Measurements from ENCODE around the gene SCLY.
"Not testable (repeated sequence)": the region's sequence is repeated elsewhere in the genome, so short reads cannot be mapped to it uniquely, and the experiment has no call there.

SCLY gene

DNA sequence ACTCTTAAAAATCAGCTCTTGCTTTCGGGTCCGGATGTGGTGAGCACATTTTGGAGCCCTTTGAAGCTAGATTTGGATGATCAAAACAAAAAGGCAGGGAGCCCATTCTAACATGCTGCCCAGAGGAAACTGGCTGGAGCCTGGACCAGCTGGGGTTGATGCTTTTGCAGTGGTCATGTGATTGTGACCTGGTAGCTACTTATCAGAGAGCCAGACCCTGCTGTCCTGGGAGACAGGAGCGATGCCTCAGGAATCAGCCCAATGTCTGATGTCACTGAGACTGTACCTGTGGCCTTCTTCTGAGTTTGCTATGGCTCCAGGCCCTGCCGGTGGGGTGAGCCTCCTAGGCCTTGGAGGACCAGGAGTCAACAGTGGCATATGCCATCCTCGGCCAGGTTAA, 18.7 kb upstream of the SCLY start:
- DNase-seq = no peak

GRCh38 chr2:238042849-238043584, 17.8 kb upstream of the SCLY start:
- DNase-seq = no peak

- DNase-seq = no peak
Observed at GRCh38 chr2:238043851-238044250, 16.9 kb upstream of the SCLY start.

DNA sequence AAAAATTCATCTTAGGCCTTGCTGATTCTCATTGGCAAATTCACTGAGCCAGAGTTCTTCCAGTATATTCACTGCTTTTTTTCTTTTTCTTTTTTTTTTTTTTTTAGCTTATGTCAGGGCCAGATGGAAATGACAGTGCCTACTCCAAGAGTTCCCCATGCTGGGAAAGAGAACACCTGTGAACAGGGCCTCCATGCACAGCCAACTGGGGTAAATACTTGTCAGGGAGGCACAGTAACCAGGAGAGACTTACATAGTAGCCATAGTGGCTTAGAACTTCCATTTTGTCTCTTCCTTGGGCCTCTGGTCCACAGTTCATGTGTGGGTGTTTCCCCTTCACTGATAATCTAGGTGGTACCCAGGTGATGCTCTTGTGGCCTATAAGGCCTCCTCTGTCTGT, 15.2 kb upstream of the SCLY start:
- no peak for DNase-seq

DNA sequence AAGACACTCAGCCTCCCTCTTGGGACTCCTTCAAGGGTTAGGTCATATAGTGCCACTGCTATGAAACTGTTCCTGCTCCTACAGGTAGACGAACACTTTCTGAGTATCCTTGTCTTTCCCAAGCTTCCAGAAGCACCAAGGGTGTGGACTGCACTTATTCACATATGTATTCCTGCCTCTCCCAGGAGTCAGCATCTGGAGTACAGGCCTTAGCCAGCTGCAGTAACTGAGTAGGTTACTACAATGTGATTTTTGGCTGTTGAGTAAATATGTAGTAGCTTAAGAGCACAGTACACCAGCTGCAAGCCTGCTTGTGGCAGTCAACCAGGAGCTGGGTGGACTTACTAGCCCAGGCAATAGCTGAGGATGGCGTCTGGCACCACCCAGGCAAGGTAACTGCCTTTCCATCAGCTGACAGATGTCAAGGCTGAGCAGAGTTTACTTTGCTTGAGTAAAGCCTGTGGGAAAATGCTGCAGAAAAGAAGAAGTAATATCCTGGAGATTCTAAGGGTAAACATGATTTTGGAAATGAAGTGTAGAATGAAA, 14.0 kb upstream of the SCLY start:
- no peak for DNase-seq

GRCh38 chr2:238053191-238053776, 7.5 kb upstream of the SCLY start:
- DNase-seq = peak; percentile 10

DNA sequence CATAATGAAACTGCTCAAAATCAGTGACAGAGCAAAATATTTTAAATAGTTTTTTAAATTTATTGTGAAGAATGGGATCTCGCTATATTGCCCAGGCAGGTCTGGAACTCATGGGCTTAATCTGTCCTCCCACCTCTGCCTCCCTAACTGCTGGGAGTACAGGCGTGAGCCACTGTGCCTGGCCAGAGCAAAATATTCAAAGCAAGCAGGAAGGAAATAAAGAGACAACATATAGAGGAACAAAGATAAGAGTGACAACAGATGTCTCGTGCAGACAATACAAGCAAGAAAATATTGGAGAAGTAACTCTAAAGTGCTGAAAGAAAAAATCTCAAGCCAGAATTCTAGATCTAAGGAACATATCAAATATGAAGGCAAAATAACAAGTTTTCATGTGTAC, 5.0 kb upstream of the SCLY start:
- DNase-seq = no peak

DNA sequence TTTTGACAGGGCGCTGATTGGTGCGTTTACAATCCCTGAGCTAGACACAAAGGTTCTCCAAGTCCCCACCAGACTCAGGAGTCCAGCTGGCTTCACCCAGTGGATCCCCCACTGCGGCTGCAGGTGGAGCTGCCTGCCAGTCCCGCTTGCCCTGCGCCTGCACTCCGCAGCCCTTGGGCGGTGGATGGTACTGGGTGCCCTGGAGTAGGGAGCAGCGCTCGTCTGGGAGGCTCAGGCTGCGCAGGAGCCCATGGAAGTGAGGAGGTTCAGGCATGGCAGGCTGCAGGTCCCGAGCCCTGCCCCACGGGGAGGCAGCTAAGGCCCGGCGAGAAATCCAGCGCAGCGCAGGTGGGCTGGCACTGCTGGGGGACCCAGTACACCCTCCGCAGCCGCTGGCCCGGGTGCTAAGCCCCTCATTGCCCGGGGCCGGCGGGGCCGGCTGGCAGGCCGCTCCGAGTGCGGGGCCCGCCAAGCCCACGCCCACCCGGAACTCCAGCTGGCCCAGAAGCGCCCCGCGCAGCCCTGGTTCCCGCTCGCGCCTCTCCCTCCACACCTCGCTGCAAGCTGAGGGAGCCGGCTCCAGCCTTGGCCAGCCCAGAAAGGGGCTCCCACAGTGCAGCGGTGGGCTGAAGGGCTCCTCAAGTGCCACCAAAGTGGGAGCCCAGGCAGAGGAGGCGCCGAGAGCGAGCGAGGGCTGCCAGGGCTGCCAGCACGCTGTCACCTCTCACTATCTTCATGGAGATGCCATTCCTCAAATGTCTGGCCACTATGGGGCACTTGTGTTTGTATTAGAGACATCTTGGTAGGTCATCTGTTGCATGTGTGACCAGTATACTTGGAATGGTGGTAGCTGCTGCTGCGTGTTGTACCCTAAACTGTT, 2.9 kb upstream of the SCLY start:
- not testable (repeated sequence) for DNase-seq

GRCh38 chr2:238059505-238059904, 1.3 kb upstream of the SCLY start:
- DNase-seq = no peak

GRCh38 chr2:238060096-238060541, 682 bp upstream of the SCLY start:
- DNase-seq = peak; percentile 5

DNA sequence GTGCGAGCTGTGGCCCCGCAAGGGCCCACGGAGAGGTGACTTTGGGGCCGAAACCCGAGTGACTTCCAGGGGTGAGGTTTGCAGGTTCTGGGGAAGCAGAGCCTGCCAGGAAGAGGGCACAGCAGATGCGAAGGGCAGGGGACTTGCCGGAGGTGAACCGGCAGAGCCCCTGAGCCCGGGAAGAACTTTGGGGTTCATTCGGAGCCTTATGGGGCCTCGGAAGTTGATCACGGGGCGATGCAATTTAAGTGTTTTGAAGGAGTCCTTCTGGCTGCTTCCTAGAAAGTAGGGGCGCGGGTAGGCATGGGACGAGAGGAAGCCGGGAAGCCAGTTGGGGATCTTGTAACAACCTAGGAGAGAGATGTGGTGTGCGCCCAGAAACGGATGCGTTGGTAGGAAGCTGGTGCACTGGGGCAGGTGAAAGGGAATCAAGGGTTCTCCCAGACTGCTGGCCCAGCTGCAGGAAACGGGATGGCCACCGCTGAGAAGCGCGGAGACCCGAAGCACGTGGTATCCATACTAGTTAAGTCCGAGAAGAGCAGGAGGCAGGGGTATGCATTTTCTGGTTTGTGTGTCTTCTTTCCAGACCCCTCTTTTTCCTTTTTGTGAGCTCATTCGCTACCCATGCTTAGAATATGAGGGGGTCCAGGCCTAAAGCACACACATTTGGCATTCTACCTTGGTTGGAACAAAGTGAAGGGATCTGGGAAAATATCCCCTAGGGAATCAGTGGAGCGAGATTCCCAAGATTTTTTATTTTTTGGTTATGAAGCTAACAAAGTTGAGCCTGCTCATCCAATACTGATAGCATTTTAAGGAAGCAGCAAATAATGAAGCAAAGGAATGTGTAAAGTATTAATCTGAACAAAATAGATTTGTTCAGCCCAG, 758 bp downstream of the SCLY start:
- peak; percentile 33 for DNase-seq

GRCh38 chr2:238063414-238064189, 2.8 kb downstream of the SCLY start:
- DNase-seq = no peak

DNA sequence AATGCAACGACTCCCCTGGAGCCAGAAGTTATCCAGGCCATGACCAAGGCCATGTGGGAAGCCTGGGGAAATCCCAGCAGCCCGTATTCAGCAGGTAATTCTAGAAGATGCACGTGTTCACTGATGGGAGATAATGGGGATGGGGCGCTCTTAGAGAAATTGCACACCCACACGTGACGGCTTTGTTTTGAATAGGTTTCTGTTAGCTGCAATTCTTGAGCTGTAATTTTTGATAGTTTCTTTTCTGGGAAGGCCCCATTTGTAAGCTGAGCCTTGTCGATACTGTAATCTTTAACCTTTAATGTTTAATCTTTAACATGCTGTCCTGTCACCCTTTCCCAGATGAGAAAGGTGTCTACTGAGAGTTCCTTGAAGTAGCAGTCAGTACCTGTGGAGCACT, 3.6 kb downstream of the SCLY start:
- no peak for DNase-seq

DNA sequence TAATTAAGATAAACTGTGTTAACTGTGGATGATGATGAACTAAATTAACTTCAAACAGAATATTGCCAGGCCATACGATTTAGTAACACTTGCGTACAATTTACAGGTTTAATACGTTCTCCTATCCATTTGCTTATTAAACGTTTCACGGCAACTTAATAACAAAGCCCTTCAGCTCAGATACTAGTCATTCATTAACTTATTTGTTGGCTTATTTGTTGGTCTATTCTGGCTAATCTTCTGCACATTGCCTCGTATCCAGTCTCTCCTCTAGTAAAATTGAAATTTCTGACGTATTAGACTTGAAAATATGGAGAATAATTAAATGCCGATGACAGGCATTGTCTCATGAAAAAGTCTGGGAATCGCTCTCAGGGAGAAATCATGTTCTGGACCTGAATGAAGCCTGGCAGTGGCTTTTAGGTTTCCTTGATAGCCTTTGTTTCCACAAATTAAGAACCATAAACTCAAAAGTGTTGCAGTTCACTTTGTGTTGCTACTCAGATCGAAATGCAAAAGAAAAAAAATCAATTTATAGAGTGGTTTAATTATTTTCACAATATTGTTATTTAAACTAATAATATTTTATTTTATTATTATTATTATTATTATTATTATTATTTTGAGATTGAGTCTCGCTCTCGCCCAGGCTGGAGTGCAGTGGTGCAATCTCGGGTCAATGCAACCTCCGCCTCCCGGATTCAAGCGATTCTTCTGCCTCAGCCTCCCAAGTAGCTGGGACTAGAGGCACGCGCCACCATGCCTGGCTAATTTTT, 4.5 kb downstream of the SCLY start:
- no peak for DNase-seq

GRCh38 chr2:238066218-238066617, 5.4 kb downstream of the SCLY start:
- DNase-seq = no peak

DNA sequence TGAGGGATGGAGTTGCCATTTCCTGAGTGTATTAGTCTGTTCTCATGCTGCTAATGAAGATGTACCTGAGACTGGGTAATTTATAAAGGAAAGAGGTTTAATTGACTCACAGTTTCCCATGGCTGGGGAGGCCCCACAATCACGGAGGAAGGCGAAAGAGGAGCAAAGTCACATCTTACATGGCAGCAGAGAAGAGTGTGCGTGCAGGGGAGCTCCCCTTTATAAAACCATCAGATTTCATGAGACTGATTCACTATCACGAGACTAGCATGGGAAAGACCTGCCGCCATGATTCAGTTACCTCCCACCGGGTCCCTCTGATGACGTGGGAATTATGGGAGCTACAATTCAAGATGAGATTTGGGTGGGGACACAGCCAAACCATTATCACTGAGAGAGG, 5.9 kb downstream of the SCLY start:
- DNase-seq = not testable (repeated sequence)

DNA sequence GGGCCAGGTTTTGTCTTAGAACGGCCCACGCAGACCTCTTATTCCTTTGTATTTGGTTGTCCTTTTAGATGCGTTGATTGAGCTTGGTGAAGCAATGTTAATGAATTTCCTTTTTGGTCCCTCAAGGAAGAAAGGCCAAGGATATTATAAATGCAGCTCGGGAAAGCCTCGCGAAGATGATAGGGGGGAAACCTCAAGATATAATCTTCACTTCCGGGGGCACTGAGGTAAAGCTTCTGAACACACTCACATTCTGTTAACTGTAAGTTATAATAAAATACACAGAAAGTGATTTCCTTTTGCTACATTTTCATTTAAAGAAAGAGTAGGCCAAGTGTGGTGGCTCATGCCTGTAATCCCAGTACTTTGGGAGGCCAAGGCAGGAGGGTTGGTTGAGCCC, 7.1 kb downstream of the SCLY start:
- DNase-seq = no peak

DNA sequence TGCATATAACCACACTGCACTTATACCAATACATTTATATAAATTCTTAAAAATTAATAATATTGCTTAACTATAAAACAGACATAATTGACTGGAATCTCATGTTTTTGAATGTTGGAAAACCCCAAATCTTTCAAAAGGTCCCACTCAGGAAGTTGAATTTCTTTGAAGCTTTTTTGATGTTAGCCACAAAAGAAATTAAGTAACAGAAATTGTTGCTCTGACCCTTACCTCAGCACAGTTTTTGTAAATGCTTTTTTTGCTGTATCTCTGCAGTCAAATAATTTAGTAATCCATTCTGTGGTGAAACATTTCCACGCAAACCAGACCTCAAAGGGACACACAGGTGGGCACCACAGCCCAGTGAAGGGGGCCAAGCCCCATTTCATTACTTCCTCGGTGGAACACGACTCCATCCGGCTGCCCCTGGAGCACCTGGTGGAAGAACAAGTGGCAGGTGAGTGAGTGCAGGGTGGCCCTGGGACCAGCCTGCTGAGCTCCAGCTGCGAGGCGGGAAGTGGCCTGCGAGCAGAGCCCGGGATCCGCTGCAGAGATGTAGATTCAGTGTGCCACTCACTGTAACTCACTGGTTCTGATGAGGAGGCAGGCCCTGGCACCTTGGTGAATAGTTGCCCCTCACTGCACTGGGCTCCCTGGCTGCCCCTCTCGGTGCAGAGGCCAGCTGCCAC, 8.4 kb downstream of the SCLY start:
- DNase-seq = no peak

DNA sequence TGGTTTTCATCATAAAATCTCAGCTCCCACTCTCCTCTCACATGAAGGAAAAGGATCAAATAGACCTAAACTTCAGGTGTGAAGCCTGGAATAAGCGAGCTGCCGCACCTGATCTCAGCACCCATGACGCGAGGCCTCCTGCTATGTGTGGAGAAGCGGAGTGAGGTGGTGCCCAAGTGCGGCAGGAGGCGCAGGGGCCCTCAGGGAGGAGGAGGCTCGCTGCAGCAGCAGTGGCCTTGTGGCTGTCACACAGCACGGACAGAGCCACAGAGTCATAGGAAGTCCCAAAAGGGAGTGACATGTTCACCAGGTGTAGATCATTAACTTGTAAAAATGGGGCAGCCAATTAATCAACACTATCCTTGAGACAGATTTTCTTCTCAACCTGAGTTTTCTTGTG, 9.1 kb downstream of the SCLY start:
- no peak for DNase-seq

GRCh38 chr2:238075397-238075796, 14.6 kb downstream of the SCLY start:
- DNase-seq = no peak
